Subcutaneous adipose tissue (tissue), 4 donors: ENCODE measurements around the gene RASA3. TPM values are rescaled to one million over a fixed set of nuclear protein-coding genes. Genes with fewer than 3 reads are reported as not detected.

ENCODE experiments used
- total RNA-seq, 4 donors: library from RNA; depleted of rRNA; stranded (reverse); fragments of >200 nt; gene quantifications; one replicate each; pipeline ENCODE4 v1.1.0, GENCODE V29; 2016
- TF ChIP-seq, protein P1 (sequence below): fragments of 450-650 bp; IDR thresholded peaks from one replicate; pipeline ENCODE4 v1.5.1; 2016; ENCODE audit warnings: low read depth, mild to moderate bottlenecking, control low read depth, antibody characterized with exemption, moderate library complexity

The RASA3 gene
- total RNA-seq, 4 donors from 2014 or later: 36.9 to 70.1 (median 46.3) TPM

DNA sequence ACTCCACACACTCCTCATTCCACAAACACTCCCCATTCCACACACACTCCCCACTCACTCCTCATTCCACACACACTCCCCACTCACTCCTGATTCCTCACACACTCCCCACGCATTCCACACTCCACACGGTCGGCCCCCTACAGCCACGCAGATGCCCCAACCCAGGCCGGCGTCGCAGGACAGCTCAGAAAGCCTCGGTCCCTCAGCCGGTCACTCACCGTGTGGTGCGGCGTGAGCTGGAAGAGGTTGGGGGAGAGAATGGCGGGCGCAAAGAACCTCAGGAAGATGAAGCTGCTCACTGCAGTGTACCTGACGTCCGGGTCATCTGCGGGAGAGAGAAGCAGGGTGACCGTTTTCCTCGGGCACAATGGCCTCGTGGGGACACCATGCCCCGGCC lies 119.5 kb downstream of the RASA3 start:
- TF ChIP-seq, protein P1, sequence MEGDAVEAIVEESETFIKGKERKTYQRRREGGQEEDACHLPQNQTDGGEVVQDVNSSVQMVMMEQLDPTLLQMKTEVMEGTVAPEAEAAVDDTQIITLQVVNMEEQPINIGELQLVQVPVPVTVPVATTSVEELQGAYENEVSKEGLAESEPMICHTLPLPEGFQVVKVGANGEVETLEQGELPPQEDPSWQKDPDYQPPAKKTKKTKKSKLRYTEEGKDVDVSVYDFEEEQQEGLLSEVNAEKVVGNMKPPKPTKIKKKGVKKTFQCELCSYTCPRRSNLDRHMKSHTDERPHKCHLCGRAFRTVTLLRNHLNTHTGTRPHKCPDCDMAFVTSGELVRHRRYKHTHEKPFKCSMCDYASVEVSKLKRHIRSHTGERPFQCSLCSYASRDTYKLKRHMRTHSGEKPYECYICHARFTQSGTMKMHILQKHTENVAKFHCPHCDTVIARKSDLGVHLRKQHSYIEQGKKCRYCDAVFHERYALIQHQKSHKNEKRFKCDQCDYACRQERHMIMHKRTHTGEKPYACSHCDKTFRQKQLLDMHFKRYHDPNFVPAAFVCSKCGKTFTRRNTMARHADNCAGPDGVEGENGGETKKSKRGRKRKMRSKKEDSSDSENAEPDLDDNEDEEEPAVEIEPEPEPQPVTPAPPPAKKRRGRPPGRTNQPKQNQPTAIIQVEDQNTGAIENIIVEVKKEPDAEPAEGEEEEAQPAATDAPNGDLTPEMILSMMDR: no peak

DNA sequence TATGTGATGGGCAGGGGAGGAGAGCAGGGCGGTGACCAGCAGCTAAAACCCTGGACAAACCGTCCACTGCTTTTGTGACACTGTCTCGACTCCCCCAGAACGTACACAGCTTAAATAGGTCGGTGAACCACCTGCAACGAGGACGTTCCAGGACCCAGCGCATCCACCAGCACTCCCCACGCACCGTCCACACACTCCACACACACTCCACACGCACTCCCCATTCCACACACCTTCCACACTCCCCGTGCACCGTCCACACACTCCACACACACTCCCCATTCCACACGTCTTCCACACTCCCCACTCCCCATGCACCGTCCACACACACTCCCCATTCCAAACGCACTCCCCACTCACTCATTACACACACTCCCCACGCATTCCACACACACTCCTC lies 120.3 kb downstream of the RASA3 start:
- TF ChIP-seq, protein P1: no peak

- TF ChIP-seq, protein P1: no peak
These were observed 121.2 kb downstream of the RASA3 start for GRCh38 chr13:114011226-114011625.

- TF ChIP-seq, protein P1: no peak
These were observed 121.9 kb downstream of the RASA3 start for GRCh38 chr13:114010401-114011101.

- TF ChIP-seq, protein P1: no peak
These were observed 122.6 kb downstream of the RASA3 start for GRCh38 chr13:114009590-114010400.

DNA sequence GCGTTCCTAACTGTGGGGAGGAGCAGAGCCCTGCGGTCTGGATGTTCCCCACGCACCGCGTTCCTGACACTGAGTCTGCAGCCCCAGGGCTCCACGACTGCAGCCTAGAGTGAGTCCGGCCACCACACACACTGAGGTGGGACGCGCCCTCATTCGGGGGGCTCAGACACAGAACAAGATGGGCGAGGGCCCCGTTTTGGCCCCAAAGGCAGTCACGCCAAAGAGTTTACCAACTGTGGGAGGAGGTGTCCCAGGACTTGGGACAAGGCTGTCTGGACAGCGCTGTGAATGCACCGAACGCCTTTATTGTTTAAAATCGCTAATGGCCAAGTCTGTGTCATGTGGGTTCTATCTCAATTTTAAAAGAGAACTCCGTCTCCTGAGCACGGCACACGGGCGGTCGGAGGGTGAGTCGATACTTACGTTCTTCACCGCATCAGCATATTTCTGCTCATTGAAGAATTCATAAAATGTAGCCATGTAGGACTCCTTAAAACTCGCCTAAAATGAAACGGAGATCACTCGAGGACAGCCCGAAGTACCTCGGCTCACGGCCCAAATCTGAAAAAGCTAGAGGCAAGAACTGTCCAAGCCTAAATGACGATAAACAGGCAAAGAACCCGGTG lies 123.3 kb downstream of the RASA3 start:
- TF ChIP-seq, protein P1: no peak

DNA sequence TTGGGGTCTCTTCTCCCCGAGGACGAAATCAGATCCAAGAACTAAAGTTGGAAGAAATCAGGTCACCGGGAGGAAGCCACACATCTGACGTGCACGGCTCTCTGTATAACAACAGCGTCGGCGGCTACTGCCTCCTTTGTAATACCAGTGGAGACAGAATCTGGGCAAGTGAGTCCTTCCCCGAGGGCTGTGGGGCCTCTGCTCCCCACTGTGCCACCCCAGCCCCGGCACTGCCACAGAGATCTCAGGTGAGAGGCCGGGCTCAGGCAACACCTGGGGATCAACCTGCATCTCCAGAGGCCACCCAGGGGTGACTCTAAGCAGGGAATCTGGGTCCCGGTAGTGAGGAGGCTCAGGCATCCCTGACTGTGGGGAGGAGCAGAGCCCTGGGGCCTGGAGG lies 124.9 kb downstream of the RASA3 start:
- TF ChIP-seq, protein P1: no peak
